HEK293T (cell line): Measurements from ENCODE around the gene CAMK1D.
"Not testable (repeated sequence)": the region's sequence is repeated elsewhere in the genome, so short reads cannot be mapped to it uniquely, and the experiment has no call there.

ENCODE experiments used
- CTCF ChIA-PET: fragments of 350-600 bp; formaldehyde crosslinking; extraction: SDS; loops from one replicate; lab custom pipeline; 2021; ENCODE audit warnings: antibody characterized with exemption, inconsistent platforms; lab: Yijun Ruan, JAX
- POLR2A ChIA-PET: fragments of 350-600 bp; formaldehyde crosslinking; extraction: SDS; loops from one replicate; lab custom pipeline; 2020; ENCODE audit warnings: antibody characterized with exemption, inconsistent platforms; lab: Yijun Ruan, JAX
- DNase-seq: peaks from one replicate; pipeline ENCODE4 v3.0.0; 2012; ENCODE audit warnings: mixed read lengths; ENCODE audit errors: extremely low spot score
- ARNT ChIP-seq: fragments of 450-650 bp; IDR thresholded peaks from 2 replicates; pipeline ENCODE4 v1.6.1; 2017; ENCODE audit warnings: mild to moderate bottlenecking
- BHLHE40 ChIP-seq: fragments of 450-650 bp; IDR thresholded peaks from 2 replicates; pipeline ENCODE4 v1.6.1; 2016; ENCODE audit warnings: mild to moderate bottlenecking, moderate library complexity, borderline replicate concordance
- CTBP1 ChIP-seq: fragments of 450-650 bp; IDR thresholded peaks from 2 replicates; pipeline ENCODE4 v1.6.1; 2016; ENCODE audit warnings: borderline replicate concordance
- ELF4 ChIP-seq: fragments of 450-650 bp; IDR thresholded peaks from 2 replicates; pipeline ENCODE4 v1.6.1; 2017; ENCODE audit warnings: antibody characterized with exemption
- FOXA1 ChIP-seq: fragments of 450-650 bp; IDR thresholded peaks from 2 replicates; pipeline ENCODE4 v1.6.1; 2016; ENCODE audit warnings: mild to moderate bottlenecking
- FOXK2 ChIP-seq: fragments of 450-650 bp; IDR thresholded peaks from 2 replicates; pipeline ENCODE4 v1.6.1; 2016; ENCODE audit warnings: mild to moderate bottlenecking
- FOXM1 ChIP-seq: fragments of 450-650 bp; IDR thresholded peaks from 2 replicates; pipeline ENCODE4 v1.6.1; 2017; ENCODE audit warnings: mild to moderate bottlenecking, borderline replicate concordance
- HDGF ChIP-seq: fragments of 450-650 bp; IDR thresholded peaks from 2 replicates; pipeline ENCODE4 v1.6.1; 2017; ENCODE audit warnings: antibody characterized with exemption, borderline replicate concordance
- L3MBTL2 ChIP-seq: fragments of 450-650 bp; conservative IDR thresholded peaks from 2 replicates; pipeline ENCODE4 v1.6.1; 2016; ENCODE audit warnings: mild to moderate bottlenecking
- LEF1 ChIP-seq: fragments of 450-650 bp; IDR thresholded peaks from 2 replicates; pipeline ENCODE4 v1.6.1; 2017; ENCODE audit warnings: mild to moderate bottlenecking, borderline replicate concordance
- NFRKB ChIP-seq: fragments of 450-650 bp; IDR thresholded peaks from 2 replicates; pipeline ENCODE4 v1.6.1; 2016; ENCODE audit warnings: mild to moderate bottlenecking, moderate library complexity
- PKNOX1 ChIP-seq: fragments of 450-650 bp; IDR thresholded peaks from 2 replicates; pipeline ENCODE4 v1.6.1; 2016
- SP1 ChIP-seq: fragments of 450-650 bp; IDR thresholded peaks from 2 replicates; pipeline ENCODE4 v1.6.1; 2017
- SUZ12 ChIP-seq: fragments of 450-650 bp; IDR thresholded peaks from 2 replicates; pipeline ENCODE4 v1.6.1; 2016; ENCODE audit warnings: mild to moderate bottlenecking
- TARDBP ChIP-seq: fragments of 450-650 bp; IDR thresholded peaks from 2 replicates; pipeline ENCODE4 v1.6.1; 2016
- ZNF384 ChIP-seq: fragments of 450-650 bp; IDR thresholded peaks from 2 replicates; pipeline ENCODE4 v1.6.1; 2016

The CAMK1D gene

GRCh38 chr10:12348870-12349628 lies at the start of gene CAMK1D:
TSS of gene CAMK1D (plus strand) at chr10:12349547.
- POLR2A ChIA-PET = interaction anchor here (0.7 kb wide), 2 partner anchors 15 to 30 kb away, joined by 3 read pairs; no protein-coding TSS in a partner anchor
- TF ChIP-seq BHLHE40 (no peak), CTBP1 (no peak), L3MBTL2 (no peak), FOXA1 (no peak), SP1 (no peak), ZNF384 (no peak), LEF1 (no peak), NFRKB (no peak), SUZ12 (no peak), TARDBP (no peak), PKNOX1 (no peak), FOXK2 (no peak)
- CTCF ChIA-PET = interaction anchor here (1.0 to 1.2 kb wide), 2 partner anchors 12 to 361 kb away, joined by 3 to 4 read pairs; no protein-coding TSS in a partner anchor
- DNase-seq = peak; percentile 61

GRCh38 chr10:12301036-12301435 lies 48.3 kb upstream of the CAMK1D start:
- DNase-seq, CTCF ChIA-PET, POLR2A ChIA-PET: not testable (repeated sequence)

GRCh38 chr10:12308057-12308456 lies 41.3 kb upstream of the CAMK1D start:
- no peak for DNase-seq
- TF ChIP-seq LEF1 (no peak), FOXA1 (no peak), FOXK2 (no peak)
- POLR2A ChIA-PET = no interaction called here
- CTCF ChIA-PET = no interaction called here

- CTCF ChIA-PET = no interaction called here
- no peak for TF ChIP-seq TARDBP
- TF ChIP-seq SUZ12 = no peak
- TF ChIP-seq CTBP1 = no peak
- no peak for TF ChIP-seq ZNF384
- no peak for TF ChIP-seq SP1
- no peak for TF ChIP-seq FOXA1
- no peak for TF ChIP-seq ELF4
- no peak for DNase-seq
- POLR2A ChIA-PET = interaction anchor here (0.7 kb wide), 1 partner anchor 123 kb away, joined by 3 read pairs; no protein-coding TSS in a partner anchor
Measured at GRCh38 chr10:12308736-12309375, 40.5 kb upstream of the CAMK1D start.

GRCh38 chr10:12309783-12310182 lies 39.6 kb upstream of the CAMK1D start:
- POLR2A ChIA-PET = interaction anchor here (0.7 kb wide), 1 partner anchor 122 kb away, joined by 3 read pairs; no protein-coding TSS in a partner anchor
- CTCF ChIA-PET, DNase-seq: not testable (repeated sequence)

GRCh38 chr10:12314836-12315235 lies 34.5 kb upstream of the CAMK1D start:
- ChIA-PET POLR2A (no interaction called here), CTCF (interaction anchor here (0.6 kb wide), 1 partner anchor 458 kb away, joined by 3 read pairs; no protein-coding TSS in a partner anchor)
- no peak for DNase-seq
- TF ChIP-seq FOXA1 (no peak), FOXK2 (no peak), PKNOX1 (no peak), ZNF384 (no peak), L3MBTL2 (no peak), HDGF (no peak), FOXM1 (no peak), TARDBP (no peak), BHLHE40 (no peak), LEF1 (no peak), SP1 (no peak), NFRKB (no peak), ELF4 (no peak), CTBP1 (no peak), ARNT (no peak), SUZ12 (no peak)

- TF ChIP-seq SP1 (no peak), ARNT (no peak), ELF4 (no peak), FOXA1 (no peak), BHLHE40 (no peak), NFRKB (no peak), CTBP1 (no peak), LEF1 (no peak), PKNOX1 (no peak), L3MBTL2 (no peak), SUZ12 (no peak), FOXK2 (no peak), ZNF384 (no peak), HDGF (no peak), FOXM1 (no peak), TARDBP (no peak)
- ChIA-PET CTCF (no interaction called here), POLR2A (interaction anchor here (0.7 kb wide), 1 partner anchor 30 kb away, joined by 3 read pairs; no protein-coding TSS in a partner anchor)
- no peak for DNase-seq
Measured at GRCh38 chr10:12319076-12319475, 30.3 kb upstream of the CAMK1D start.
